Gastrocnemius medialis (tissue), 4 donors: ENCODE data around the gene SMOC1.

Source experiments
- POLR2A ChIP-seq, 2 donors: fragments of 450-650 bp; IDR thresholded peaks; one replicate each; pipeline ENCODE4 v1.6.1; 2017; ENCODE audit warnings: antibody characterized with exemption in 2 of 2, mild to moderate bottlenecking in 2 of 2, moderate library complexity in 2 of 2
- TF ChIP-seq, protein P1 (sequence below), 5 experiments: fragments of 450-650 bp in 3 of 5; fragments of 200-600 bp in 2 of 5; sonication (generic) in 2 of 5; IDR thresholded peaks in 4 of 5; conservative IDR thresholded peaks in 1 of 5; 1 replicate in 4 of 5; 2 replicates in 1 of 5; pipeline ENCODE4 v1.5.1; 2016 to 2019; ENCODE audit warnings: antibody characterized with exemption in 5 of 5, mild to moderate bottlenecking in 3 of 5, moderate library complexity in 3 of 5

DNA sequence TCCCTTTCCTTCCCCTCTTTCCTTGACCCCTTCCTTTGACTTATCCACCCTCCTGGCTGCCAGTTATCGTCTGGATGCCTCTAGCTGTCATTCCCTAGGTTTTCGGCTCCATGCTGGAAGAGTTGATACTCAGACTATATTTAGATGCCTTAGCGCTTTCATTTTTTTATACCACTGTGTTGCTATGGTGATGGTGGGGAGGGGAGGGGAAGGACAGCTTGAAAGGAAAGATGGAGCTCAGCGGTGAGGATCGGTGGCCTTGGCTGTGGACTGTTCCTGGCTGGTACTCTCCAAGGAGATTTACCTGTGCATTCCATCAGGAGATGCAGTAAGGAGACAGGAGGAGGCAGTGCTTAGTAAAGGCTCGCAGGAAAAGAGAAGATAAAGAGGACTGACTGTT is 200.9 kb downstream of the SMOC1 start:
- TF ChIP-seq, protein P1, sequence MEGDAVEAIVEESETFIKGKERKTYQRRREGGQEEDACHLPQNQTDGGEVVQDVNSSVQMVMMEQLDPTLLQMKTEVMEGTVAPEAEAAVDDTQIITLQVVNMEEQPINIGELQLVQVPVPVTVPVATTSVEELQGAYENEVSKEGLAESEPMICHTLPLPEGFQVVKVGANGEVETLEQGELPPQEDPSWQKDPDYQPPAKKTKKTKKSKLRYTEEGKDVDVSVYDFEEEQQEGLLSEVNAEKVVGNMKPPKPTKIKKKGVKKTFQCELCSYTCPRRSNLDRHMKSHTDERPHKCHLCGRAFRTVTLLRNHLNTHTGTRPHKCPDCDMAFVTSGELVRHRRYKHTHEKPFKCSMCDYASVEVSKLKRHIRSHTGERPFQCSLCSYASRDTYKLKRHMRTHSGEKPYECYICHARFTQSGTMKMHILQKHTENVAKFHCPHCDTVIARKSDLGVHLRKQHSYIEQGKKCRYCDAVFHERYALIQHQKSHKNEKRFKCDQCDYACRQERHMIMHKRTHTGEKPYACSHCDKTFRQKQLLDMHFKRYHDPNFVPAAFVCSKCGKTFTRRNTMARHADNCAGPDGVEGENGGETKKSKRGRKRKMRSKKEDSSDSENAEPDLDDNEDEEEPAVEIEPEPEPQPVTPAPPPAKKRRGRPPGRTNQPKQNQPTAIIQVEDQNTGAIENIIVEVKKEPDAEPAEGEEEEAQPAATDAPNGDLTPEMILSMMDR (IDR thresholded peaks at IDR 0.05 in 4 of 5, conservative IDR thresholded peaks at IDR 0.05 in 1 of 5): no peak
- TF ChIP-seq POLR2A (IDR thresholded peaks at IDR 0.05): no peak
